Measurements from ENCODE around the gene ORM2. TPM values are rescaled to one million over a fixed set of nuclear protein-coding genes. Genes with fewer than 3 reads are reported as not detected.

The ORM2 gene
- total RNA-seq, 1 experiment from 2014 or later: not detected

DNA sequence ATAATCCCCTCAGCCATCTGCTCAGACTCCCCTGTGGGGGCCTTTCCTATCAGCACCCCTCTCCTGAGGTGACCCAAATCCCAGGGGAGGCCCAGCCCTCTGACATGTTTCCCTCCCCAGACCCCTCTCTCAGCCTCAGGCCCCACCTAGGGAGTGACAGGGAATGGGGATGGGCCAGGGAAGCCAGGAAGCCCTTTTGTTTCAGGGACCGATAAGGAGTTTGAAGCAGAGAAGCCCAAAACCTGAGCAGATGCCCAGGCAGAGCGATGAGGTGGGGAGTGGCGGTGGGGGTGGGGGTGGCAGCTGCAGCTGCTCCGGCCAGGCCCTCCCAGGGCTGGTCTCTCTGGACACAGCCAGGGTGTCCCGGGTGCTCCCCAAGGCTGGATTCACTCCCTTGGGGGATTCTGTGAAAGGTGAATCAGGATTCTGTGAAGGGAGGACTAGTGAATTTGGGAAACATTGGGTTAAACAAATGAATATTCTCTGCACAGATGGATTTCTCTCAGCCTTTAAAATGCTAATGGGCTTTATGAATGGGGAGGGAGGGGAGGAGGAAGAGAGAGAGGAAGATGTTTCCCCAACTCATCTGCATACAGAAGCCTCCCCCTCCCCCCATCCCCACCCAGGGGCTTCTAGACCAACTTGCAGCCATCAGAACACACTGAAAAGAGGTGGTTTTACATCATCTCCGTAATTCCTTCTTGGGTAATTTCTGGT lies 40.7 kb downstream of the ORM2 start:
- no peak for DNase-seq (ENCODE audit: low spot score)

DNA sequence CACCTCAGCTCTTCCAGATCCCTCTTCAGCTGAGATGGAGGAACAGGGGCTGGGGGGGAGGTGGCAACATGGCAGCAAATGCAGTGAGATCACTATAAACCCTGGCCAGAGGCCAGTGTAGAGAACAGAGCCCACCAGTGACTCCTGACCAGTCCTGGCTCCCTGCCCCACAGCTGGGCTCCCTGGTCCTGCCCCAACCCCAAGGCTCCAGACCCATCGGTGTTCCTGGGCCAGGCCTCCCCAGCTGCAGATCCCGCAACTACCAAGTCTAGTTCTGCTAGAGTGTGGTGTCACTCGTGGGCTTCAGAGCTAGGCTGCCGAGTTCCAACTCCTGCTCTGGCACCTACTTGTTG lies 41.3 kb downstream of the ORM2 start:
- no peak for DNase-seq (ENCODE audit: low spot score)

DNA sequence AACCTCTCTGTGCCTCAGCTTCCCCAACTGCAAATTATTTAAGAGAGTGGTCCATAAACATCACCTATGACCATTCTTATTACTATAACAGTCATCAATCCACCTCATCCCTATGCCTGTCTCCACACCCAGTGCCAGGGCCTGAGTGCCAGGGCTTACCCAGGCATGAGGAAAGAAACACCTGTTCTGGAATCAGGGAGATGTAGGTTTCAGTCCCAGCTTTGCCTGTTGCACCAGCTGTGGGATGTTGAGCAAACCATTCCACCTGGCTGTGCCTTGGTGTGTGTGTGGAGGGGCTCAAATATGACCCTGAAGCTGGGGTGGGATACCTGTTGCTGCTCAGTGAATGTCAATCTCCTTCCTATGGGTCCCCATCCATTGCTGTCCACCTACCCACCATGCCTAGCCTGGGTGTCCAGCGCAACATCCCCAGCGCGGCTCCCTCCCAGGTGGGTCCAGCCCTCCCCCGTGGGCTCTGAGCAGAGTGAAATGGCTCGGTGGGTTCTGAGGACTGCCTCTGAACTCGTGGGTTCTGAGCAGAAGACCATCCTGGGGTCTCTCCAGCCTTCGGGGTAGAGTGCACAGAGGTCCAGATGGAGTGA lies 41.8 kb downstream of the ORM2 start:
- DNase-seq (ENCODE audit: low spot score): no peak

DNA sequence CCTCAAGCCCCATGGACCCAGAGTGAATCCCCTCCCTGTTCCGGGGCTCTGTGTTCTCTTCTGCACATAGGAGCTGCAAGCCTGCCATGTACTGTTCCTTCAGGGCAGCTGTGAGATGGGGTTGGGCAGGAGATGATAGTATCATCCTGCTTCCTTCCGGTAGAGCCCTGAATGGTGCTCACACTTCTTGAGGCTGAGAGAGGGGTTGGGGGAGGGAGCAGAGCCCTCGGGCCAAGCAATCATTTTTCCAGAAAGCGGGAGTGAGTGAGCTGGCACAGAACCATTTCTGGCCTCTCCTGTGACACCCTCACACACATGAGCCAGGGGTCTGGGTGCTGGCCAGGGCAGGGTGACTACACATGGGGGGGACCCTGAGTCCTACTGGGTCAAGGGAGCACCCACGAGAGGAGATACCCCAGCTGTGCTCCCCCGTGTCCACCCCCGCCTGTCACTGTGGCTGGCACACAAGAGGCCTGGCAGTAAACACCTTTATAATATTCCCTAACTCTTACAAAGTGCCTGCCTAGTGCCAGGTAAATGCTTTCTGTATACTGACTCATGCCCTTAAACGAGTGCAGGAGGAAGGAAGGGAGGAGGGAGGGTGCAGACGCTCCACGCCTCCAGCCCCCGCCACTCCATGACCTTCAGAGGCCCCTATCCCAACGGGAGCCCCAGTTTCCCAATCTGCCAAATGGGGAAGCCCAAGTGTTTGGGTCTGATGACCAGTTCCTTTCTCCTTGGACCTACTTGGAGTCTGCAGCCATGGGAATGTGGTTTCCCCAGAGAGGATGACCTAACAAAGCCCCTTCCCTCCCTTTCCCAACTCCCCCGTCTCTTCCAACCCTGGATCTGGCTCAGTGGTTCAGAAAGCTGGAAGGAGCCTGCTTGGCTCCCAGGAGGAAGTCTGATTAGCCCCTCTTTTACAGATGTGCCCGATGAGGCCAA lies 42.6 kb downstream of the ORM2 start:
- no peak for DNase-seq (ENCODE audit: low spot score)

DNA sequence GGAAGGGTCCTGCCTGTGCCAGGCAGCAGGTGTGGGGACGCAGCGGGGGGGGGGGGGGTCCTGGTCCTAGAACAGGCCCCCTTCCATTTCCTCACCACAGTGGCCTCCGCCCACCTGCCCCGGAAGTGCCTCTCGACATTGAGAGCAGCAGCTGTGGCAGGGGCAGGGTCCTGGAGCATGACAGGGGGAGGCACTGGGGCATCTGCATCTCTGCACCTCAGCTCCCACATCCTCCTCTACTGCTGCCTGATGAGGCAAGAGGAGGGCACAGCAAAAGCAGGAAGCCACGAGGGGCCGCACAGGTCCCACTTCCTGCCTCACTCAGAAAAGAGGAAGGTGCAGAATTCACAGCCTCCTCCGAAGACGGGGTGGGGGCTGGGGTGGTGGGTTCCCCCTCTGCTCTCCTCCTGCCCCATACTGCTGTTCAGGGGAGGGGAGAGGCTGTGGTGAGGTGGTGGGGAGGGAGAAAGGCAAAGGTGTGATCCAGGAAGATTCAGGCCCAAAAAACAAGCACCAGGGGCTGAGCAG lies 43.3 kb downstream of the ORM2 start:
- no peak for DNase-seq (ENCODE audit: low spot score)

DNA sequence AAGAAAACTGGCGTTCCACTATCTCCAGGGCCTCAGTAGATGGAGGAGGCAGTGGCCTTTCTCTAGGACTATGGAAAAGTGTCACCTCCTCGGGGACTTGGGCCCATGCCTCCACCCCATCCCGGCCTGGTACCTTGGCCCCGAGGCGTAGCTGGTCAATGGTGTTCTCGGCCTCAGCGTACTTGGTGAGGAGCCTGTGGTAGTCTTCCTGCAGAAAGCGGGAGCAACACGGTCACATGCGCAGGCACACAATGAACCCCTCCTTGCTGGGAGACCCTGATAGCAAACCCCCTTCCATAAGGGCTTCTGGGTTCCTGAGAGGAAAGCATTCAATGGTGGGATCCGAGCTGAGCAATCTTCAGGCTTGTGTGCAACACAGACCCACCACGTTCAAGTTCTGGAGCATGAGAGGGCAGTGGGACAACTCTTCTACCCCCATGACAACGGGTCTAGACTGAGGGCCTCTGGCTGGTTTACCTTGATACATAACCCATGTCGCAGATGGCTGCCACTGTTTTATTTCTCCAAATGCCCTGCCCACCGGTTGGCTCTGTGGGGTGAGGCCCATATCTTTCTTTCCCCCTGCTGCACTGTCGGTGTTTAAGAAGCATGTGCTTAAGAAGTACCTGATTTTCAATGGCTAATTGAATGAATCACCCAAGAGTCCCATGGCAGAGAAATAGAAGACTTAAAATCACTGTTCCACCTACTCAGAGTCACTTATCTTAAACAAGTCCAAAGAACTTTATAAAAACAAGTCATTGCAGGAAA lies 44.5 kb downstream of the ORM2 start:
- no peak for DNase-seq (ENCODE audit: low spot score)

DNA sequence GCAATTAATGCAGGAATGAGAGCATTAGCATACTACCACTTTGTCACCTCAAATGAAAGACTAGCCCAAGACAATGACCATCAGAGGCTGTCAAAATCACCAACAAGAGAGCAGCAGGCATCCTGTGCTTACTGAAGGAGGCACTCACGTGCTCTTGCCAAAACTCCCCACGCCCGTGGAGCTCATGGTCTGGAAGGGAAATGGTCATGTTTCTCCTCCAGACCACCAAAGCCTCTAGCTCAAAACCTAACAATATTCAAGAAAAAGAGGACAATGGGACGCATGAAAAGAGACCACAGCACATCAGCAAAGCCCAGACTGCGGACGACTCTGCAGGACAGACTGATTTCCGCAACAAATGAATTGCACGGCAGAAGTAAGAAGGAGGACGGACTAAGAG lies 45.3 kb downstream of the ORM2 start:
- no peak for DNase-seq (ENCODE audit: low spot score)

DNA sequence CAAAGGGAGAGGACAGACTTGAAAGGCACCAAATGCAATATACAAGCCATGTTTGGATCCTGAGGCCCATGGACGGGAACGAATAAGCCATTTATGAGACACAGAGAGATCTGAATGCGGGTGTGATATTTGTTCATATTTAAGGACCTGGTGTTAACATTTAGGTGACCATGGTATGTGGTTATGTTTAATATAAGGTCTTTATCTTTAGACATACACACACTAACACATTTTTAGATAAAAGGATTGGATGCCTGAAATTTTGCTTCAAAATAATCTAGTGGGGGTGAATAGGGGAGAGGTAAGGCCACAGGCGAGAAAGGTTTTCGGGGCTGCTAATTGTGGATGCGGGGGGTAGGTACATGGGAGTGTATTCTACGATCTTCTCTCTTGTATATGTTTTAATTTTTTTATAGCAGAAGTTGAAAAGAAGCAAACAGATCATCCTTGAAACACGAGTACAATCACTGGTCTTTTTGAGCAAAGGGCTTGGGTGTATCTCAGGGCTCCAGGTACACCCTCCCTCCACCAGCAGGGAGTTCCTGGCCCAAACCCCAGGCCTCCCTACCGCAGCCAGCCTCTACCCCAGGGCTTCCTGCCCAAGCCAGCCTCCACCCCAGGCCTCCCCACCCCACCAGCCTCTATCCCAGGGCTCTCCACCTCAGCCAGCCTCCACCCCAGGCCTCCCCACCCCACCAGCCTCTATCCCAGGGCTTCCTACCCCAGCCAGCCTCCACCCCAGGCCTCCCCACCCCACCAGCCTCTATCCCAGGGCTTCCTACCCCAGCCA lies 45.9 kb downstream of the ORM2 start:
- DNase-seq (ENCODE audit: low spot score): no peak

DNA sequence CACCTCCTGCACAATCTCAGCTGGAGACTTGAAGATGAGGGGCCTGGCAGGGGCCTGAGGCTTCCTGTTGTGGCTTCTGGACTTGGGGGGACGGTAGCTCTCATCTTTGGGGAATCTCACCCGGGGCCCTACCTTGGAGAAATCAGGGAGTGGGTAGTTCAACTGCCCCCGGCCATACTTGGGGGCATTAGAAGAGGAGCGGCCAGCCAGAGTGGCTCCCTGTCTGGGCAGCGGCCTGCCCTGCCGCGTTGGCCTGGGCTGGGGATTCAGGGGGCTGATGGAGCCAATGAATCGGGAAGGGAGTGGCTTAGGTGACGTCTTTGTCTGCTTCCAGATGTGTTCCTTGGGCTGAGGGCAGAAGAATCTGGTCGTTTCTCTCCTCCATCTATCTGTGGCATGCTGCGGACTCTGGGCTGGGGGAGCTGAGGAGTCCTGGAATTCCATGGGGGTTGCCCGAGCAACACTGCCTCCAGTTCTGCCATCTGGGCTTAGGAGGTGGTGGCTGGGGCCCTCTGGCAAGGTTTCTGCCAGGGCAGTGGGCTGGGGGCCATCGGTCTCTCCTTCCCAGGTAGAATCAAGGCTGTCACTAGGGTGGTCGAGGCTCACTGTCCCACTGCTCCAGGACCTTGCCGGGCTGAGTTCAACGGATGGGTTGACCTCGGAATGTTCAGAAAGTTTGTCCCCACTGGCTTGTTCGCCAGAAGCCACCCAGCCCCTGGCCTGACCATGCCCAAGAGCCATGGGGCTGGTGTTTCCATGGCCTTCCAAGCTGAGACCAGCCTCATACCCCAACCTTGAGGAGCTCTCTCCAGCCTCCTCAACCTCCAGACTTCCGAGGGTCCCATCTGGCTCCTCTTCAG lies 47.1 kb downstream of the ORM2 start:
- DNase-seq (ENCODE audit: low spot score): no peak

DNA sequence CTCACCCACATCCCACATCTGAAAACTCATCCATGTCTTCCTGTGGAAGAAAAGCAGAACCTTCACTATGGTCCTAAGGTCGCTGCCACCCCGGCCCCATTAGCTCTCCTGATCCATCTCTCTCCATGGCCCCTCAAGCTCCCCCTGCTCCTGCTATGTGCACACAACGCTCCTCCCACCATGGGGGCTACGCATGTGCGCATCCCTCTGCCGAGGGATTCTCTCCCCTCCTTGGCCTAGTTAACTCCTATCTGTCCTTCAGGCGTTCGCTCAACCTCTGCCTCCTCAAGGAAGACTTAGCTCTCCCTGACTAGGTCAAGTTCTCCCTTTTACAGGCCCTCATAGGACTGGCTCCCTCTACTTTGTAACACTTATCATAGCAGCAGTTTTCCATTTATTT lies 48.3 kb downstream of the ORM2 start:
- no peak for DNase-seq (ENCODE audit: low spot score)

DNA sequence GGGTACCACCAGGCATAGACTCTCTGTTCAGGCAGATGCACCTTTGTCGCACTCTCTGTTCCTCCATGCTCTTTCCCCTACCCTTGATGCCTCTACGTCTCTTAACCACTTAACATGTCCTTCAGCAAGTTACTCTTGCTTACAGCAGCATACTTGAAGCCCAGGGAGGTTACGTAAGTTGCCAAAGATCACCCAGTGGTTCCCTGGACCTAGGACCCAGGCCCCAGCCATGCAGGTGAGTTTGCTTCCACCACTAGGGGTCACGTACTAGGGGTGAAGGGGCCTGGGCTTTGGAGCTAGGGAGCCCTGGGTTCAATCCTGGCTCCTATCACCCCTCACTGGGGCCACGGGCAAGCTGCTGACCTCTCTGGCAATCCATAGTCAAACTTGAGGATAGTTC lies 49.2 kb downstream of the ORM2 start:
- DNase-seq (ENCODE audit: low spot score): no peak

Other genes with a start within 250 kb of the ORM2 start
- 0.03 and 0.07 TPM in 2 replicates for gene KIF12, start 230.6 kb upstream of the ORM2 start, total RNA-seq (2014; rRNA removed; shearing (Covaris generic))
- gene COL27A1, start 174.3 kb upstream of the ORM2 start, total RNA-seq (2014; rRNA removed; shearing (Covaris generic)): 8.2 and 8.4 TPM in 2 replicates
- not detected in 2 replicates for gene ORM1, start 6.8 kb upstream of the ORM2 start, total RNA-seq (2014; rRNA removed; shearing (Covaris generic))
- gene AKNA, start 58.1 kb downstream of the ORM2 start, total RNA-seq (2014; rRNA removed; shearing (Covaris generic)): 3.1 and 3.5 TPM in 2 replicates
- 2.0 and 2.1 TPM in 2 replicates for gene WHRN, start 175.6 kb downstream of the ORM2 start, total RNA-seq (2014; rRNA removed; shearing (Covaris generic))